IPS DF 19.7 (cell line): ENCODE results near the gene ZNF528.

ENCODE experiments used
- DNase-seq: peaks from one replicate; pipeline ENCODE4 v3.0.0-alpha.2; 2013; ENCODE audit warnings: low read depth, low spot score

ZNF528 gene

GRCh38 chr19:52397310-52398080 is at the start of gene ZNF528:
ZNF528 (plus strand) TSS chr19:52397849; CDS start chr19:52402014, 4,165 bp downstream.
- peak; percentile 48 for DNase-seq

- DNase-seq, result peak; percentile 64
Measured at GRCh38 chr19:52351512-52351911, 46.1 kb upstream of the ZNF528 start.

- DNase-seq, result no peak
Measured at GRCh38 chr19:52366414-52366824, 31.2 kb upstream of the ZNF528 start.

GRCh38 chr19:52369559-52370340 is 27.9 kb upstream of the ZNF528 start, which contains the start of gene ZNF880:
ZNF880 (plus strand) TSS chr19:52369923; CDS start chr19:52369966, 43 bp downstream.
- peak; percentile 68 for DNase-seq

- DNase-seq, result no peak
Measured at GRCh38 chr19:52370341-52370710, 27.3 kb upstream of the ZNF528 start.

- no peak for DNase-seq
Measured at GRCh38 chr19:52391135-52391534, 6.5 kb upstream of the ZNF528 start.

- DNase-seq, result no peak
Measured at GRCh38 chr19:52398081-52398441, 412 bp downstream of the ZNF528 start.

GRCh38 chr19:52410276-52410675 is 12.6 kb downstream of the ZNF528 start:
- DNase-seq, result no peak

GRCh38 chr19:52415711-52416110 is 18.1 kb downstream of the ZNF528 start:
- no peak for DNase-seq

- no peak for DNase-seq
Measured at GRCh38 chr19:52428937-52429336, 31.3 kb downstream of the ZNF528 start, which contains the start of gene ZNF534. ZNF534 (plus strand) TSS chr19:52429148; CDS start chr19:52431475, 2,327 bp downstream.

- DNase-seq, result no peak
Measured at GRCh38 chr19:52442179-52442578, 44.5 kb downstream of the ZNF528 start.

GRCh38 chr19:52444506-52444905 is 46.9 kb downstream of the ZNF528 start:
- DNase-seq, result no peak

GRCh38 chr19:52451241-52451640 is 53.6 kb downstream of the ZNF528 start:
- no peak for DNase-seq

- no peak for DNase-seq
Measured at GRCh38 chr19:52453324-52454094, 55.9 kb downstream of the ZNF528 start, which contains the start of gene ZNF578. ZNF578 (plus strand) TSS chr19:52453553; CDS start chr19:52501846, 48,293 bp downstream.

GRCh38 chr19:52464798-52465470 is 67.3 kb downstream of the ZNF528 start:
- DNase-seq, result peak; percentile 42
